Stimulated activated CD8-positive, alpha-beta memory T cell treated with anti-CD3 and anti-CD28 coated beads, Interleukin-12 subunit alpha, Interleukin-12 subunit beta, amount 100 ng/mL, for 24 hours (primary cell): ENCODE measurements around the gene SYCP2.

Experiments
- DNase-seq: peaks from one replicate; pipeline ENCODE4 v3.0.0-alpha.2; 2020; ENCODE audit errors: extremely low read depth

Gene SYCP2

GRCh38 chr20:59822291-59823029 is 111.0 kb downstream of the SYCP2 start:
- DNase-seq: no peak

GRCh38 chr20:59821788-59822187 is 111.6 kb downstream of the SYCP2 start:
- no peak for DNase-seq

GRCh38 chr20:59821201-59821600 is 112.2 kb downstream of the SYCP2 start:
- no peak for DNase-seq

DNA sequence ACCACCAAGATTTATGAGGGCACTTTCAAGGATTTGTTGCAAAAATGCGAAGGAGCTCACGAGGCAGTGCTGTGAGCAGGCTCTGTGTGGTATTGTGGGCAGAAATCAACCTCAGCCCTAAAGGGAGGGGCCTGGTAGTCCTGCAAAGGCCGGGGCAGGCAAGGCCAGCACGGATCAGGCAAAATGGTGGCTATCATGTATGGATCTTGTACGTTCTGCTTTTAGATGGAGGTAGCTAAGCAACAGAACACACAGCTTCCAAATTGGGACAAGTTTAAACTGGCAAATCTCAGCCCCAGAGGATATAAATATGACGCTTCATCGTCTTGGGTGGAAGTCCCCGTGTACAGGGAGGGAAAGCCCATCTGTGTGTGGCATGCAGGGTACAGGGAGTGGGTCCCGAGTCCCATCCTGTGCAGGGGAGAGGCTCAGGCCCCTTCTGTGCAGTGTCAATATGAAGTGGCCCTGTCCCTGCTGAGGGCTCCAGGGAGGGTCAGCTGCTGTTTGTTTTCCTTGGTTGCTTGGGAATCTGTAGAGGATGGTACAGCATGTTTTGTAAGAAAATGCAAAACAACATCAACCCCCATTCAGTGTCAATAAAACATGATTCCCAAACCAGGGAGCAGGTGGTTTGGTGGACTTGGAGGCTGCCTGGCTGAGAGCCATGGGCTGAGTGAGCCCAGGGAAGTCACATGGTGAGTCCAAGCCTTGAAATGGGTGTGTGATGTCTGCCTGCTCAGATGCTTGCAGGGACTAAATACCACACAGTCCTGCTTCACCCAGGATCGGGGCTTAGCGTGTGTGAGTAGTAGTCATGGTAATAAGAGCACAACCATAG is 113.0 kb downstream of the SYCP2 start:
- DNase-seq: no peak

- no peak for DNase-seq
Measured at GRCh38 chr20:59819496-59820203, 113.8 kb downstream of the SYCP2 start.

DNA sequence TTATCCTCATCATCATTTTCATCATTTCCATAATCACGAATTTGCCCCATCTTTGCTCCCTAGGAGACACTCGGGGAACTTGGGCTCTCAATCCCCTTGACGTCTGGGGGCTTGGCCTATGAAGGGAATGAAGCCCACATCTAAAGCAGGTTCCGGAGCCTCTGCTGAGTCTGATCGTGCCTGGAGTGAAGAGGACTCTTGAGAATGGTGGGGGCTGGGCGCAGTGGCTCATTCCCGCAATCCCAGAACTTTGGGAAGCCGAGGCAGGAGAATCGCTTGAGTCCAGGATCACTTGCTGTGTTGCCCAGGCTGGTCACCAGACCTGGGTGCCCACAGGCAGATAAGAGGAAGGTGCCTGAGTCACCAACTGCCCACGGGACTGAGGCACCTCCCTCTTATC is 114.5 kb downstream of the SYCP2 start:
- no peak for DNase-seq

GRCh38 chr20:59817846-59818615 is 115.4 kb downstream of the SYCP2 start:
- no peak for DNase-seq

- DNase-seq: no peak
Measured at GRCh38 chr20:59817406-59817805, 116.0 kb downstream of the SYCP2 start.

DNA sequence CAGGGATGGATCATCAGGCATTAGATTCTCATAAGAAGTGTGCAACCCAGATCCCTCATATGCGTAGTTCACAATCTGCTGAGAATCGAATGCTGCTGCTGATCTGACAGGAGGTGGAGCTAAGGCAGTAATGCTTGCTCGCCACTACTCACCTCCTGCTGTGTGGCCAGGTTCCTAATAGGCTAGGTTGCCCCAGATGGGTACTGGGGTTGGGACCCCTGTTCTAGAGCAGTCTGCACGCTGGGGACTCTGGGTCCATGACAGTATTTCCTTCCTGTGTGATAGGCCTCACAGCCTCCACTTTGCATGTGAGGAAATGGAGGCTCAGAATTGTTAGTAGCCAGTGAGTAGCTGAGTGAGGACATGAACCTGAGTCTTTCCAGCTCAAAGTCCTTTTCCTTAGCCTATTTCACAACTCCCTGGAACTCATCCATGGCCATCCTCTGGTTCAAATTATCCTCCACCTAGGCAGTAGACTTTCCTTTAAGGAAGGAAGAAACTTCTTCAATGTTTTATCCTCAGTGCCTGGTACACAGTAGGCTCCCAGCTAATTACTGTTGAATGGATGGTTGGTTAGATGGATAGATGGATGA is 117.2 kb downstream of the SYCP2 start:
- DNase-seq: no peak

GRCh38 chr20:59814840-59815340 is 118.5 kb downstream of the SYCP2 start:
- no peak for DNase-seq

GRCh38 chr20:59813948-59814839 is 119.2 kb downstream of the SYCP2 start:
- no peak for DNase-seq
